Nephron progenitor cell (in vitro differentiated cells): ENCODE measurements around the gene HARS1.

Experiments used
- DNase-seq: peaks from one replicate; pipeline ENCODE4 v3.0.0; 2021
- H3K27ac Mint-ChIP-seq: 2 replicates; pipeline ENCODE4 v1.8.0; 2021; ENCODE audit warnings: mild to moderate bottlenecking, moderate library complexity, mixed read lengths
- H3K27me3 Mint-ChIP-seq: 2 replicates; pipeline ENCODE4 v1.8.0; 2021; ENCODE audit warnings: mild to moderate bottlenecking, low read depth, mixed read lengths; ENCODE audit not compliant: poor library complexity
- H3K36me3 Mint-ChIP-seq: 2 replicates; pipeline ENCODE4 v1.8.0; 2021; ENCODE audit warnings: low read depth, mixed read lengths
- H3K4me1 Mint-ChIP-seq: 2 replicates; pipeline ENCODE4 v1.8.0; 2021; ENCODE audit warnings: mixed read lengths
- H3K4me3 Mint-ChIP-seq: 2 replicates; pipeline ENCODE4 v1.8.0; 2021; ENCODE audit warnings: mild to moderate bottlenecking, moderate library complexity, mixed read lengths
- H3K9me3 Mint-ChIP-seq: 2 replicates; pipeline ENCODE4 v1.8.0; 2021; ENCODE audit warnings: mild to moderate bottlenecking, moderate library complexity, mixed read lengths
- CTCF ChIP-seq: fragments of 200-600 bp; sonication (generic); IDR thresholded peaks from 2 replicates; pipeline ENCODE4 v1.5.0; 2021; ENCODE audit warnings: antibody characterized with exemption

The HARS1 gene

DNA sequence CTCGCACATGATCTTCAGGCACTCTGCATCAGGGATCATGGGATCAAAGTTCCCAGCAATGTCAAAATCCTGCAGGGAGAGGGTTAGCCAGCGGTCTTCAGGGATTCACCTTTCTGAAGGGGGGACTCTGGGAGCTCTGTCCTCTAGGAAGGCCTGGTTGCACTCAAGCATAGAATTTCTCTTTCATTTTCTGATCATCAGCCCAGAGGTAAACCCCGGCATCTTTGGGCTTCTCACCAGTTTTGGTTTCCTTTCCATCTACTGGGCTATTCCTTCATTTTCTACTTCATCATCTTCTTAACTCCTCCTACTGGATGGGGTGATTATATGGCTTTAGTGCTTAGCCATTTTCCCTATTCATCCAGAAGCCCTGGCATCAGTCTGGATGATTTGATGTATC, 13.2 kb downstream of the HARS1 start:
- Mint-ChIP-seq H3K9me3 (no peaks in the 10 kb centered on the region), H3K4me1 (no peaks in the 10 kb centered on the region), H3K4me3 (no peak overlapping the region), H3K36me3 (peaks cover 67% of the 10 kb centered on the region), H3K27ac (no peak overlapping the region), H3K27me3 (no peaks in the 10 kb centered on the region)
- TF ChIP-seq CTCF = no peak
- DNase-seq = no peak

GRCh38 chr5:140674629-140675028, 16.5 kb downstream of the HARS1 start:
- H3K27ac Mint-ChIP-seq = peak overlapping the region; percentile 75
- no peak for TF ChIP-seq CTCF
- H3K36me3 Mint-ChIP-seq = peaks cover 57% of the 10 kb centered on the region
- H3K27me3 Mint-ChIP-seq = peaks cover 4% of the 10 kb centered on the region
- no peak for DNase-seq
- no peaks in the 10 kb centered on the region for H3K4me1 Mint-ChIP-seq
- H3K4me3 Mint-ChIP-seq = no peak overlapping the region
- H3K9me3 Mint-ChIP-seq = no peaks in the 10 kb centered on the region

- Mint-ChIP-seq H3K27ac (peak overlapping the region; percentile 81), H3K27me3 (peaks cover 4% of the 10 kb centered on the region), H3K36me3 (peaks cover 57% of the 10 kb centered on the region), H3K9me3 (no peaks in the 10 kb centered on the region), H3K4me3 (no peak overlapping the region), H3K4me1 (no peaks in the 10 kb centered on the region)
- TF ChIP-seq CTCF = no peak
- no peak for DNase-seq
Measured at GRCh38 chr5:140674211-140674610, 17.0 kb downstream of the HARS1 start.

DNA sequence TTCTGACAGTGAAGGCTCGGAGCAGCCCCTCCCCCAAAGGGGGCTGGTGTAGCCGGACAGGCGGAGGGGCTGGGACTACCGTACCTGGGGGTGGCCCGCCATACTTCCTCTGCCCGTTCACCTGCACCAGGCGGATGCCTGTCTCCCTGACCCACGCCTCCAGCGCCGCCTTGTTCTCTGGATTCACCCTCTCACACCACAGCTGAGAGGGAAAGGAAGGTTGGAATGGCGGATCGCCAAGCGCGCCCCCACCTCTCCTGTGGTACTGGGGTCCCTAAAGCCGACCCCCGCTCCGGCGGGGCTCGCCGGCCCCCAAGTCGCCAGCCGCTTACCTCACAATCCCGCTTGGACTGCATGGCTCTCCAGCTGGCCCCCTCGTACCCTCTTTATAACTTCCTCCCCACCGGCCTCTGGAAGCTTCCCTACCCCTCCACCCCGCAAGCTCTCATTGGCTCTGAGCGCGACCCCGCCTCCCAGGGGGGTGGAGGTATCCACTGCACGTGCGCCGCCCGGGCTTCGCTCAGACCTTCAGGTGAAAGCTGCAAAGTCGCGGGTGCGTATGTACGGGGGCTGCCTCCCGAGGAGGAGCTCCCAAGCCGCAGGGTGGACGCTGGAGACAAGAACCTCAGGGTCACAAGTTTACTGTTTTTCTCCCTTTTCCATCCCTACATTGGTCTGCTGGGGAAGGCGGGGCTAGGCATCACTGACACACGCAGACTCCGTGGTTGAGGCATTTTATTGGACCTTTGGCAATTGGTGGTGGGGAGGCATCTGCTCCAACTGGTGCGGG, 17.8 kb downstream of the HARS1 start, which contains the start of gene DND1:
TSS of gene DND1 (minus strand) at position 390 of the 790 bp plus-strand sequence. CDS start at position 356, 34 bp downstream.
- H3K27ac Mint-ChIP-seq = peak within 1 kb of the TSS; percentile 81
- H3K27me3 Mint-ChIP-seq = peaks cover 4% of the 10 kb centered on the region
- no peak for TF ChIP-seq CTCF
- no peaks in the 10 kb centered on the region for H3K9me3 Mint-ChIP-seq
- H3K36me3 Mint-ChIP-seq = peaks cover 60% of the 10 kb centered on the region
- H3K4me1 Mint-ChIP-seq = no peaks in the 10 kb centered on the region
- no peak for DNase-seq
- no peak within 1 kb of the TSS for H3K4me3 Mint-ChIP-seq

- Mint-ChIP-seq H3K27me3 (peaks cover 4% of the 10 kb centered on the region), H3K27ac (no peak overlapping the region), H3K4me3 (no peak overlapping the region), H3K36me3 (peaks cover 60% of the 10 kb centered on the region), H3K4me1 (no peaks in the 10 kb centered on the region), H3K9me3 (no peaks in the 10 kb centered on the region)
- no peak for TF ChIP-seq CTCF
- DNase-seq = peak; percentile 41
Measured at GRCh38 chr5:140672455-140673186, 18.5 kb downstream of the HARS1 start.
